RCC 7860 (cell line): ENCODE data around the gene PEAR1.

ENCODE experiments used
- DNase-seq: peaks from one replicate; pipeline ENCODE4 v3.0.0-alpha.2; 2015; ENCODE audit warnings: low spot score
- FAIRE-seq: peaks from 2 replicates; lab custom pipeline; 2012; peaks lifted over from hg19 to GRCh38; lab: Jason Lieb, UNC

The PEAR1 gene, protein sequence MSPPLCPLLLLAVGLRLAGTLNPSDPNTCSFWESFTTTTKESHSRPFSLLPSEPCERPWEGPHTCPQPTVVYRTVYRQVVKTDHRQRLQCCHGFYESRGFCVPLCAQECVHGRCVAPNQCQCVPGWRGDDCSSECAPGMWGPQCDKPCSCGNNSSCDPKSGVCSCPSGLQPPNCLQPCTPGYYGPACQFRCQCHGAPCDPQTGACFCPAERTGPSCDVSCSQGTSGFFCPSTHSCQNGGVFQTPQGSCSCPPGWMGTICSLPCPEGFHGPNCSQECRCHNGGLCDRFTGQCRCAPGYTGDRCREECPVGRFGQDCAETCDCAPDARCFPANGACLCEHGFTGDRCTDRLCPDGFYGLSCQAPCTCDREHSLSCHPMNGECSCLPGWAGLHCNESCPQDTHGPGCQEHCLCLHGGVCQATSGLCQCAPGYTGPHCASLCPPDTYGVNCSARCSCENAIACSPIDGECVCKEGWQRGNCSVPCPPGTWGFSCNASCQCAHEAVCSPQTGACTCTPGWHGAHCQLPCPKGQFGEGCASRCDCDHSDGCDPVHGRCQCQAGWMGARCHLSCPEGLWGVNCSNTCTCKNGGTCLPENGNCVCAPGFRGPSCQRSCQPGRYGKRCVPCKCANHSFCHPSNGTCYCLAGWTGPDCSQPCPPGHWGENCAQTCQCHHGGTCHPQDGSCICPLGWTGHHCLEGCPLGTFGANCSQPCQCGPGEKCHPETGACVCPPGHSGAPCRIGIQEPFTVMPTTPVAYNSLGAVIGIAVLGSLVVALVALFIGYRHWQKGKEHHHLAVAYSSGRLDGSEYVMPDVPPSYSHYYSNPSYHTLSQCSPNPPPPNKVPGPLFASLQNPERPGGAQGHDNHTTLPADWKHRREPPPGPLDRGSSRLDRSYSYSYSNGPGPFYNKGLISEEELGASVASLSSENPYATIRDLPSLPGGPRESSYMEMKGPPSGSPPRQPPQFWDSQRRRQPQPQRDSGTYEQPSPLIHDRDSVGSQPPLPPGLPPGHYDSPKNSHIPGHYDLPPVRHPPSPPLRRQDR

DNA sequence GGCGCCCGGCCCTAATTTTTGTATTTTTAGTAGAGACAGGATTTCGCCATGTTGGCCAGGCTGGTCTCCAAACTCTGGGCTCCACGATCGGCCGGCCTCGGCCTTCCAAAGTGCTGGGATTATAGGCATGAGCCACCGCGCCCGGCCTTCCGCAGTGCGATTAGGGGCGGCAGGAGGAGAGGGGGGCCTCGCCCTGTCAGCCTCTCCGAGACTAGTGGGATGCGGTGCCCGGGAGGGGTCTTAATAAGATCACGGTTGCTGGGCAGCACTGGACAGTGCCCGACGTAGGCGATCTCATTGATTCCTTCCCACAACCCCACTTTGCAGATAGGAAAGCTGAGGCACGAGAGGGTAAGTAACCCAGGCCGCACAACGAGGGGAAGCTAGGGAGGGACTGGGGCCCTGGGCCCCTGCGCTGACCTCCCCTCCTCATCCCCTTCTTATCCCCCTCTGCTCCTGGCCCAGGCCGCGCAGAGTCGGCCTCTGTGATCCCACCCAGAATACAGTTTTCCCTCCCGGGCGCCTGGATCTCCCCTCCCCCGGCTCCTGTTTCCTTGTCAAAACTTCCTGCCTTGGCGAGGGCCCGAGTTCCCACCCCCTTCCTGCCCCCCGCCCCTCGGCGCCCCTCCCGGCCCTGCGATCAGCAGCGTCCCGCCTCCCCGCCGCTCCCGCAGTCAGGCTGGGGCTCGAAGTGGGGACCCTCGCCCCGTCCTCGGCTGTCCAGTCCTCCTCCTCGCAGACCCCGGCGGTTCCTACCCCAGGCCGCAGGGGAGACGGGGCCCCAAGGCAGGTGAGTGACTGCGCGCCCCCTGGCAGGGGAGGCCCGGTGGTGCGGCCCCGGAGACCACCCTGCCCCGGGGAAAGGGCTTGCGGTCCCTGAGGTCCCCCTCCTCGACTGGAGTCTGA is at the start of gene PEAR1:
PEAR1 (plus strand) TSS at position 671 of the 906 bp plus-strand sequence. CDS start 10,209 bp downstream, outside the sequence.
- DNase-seq, result no peak
- no peak for FAIRE-seq

DNA sequence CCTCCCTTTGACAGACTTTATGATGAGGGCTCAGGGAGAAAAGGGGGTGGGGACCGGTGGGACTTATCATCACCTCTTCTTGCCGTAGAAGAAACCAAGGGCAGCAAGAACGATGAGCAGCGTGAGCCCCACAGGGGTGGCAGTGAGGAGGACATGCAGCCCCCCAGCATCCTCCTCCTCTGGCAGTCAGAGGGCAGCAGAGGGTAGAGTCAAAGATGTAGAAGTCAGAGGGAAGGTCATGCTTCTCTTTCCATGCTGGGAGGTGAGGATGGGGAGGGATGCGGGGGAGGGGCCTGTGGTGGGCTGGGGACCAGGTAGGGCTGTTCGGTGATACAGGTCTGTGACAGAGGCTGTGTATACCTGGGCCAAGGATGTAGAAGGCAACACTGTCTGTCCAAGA is 49.4 kb upstream of the PEAR1 start:
- DNase-seq (no peak), FAIRE-seq (no peak)

DNA sequence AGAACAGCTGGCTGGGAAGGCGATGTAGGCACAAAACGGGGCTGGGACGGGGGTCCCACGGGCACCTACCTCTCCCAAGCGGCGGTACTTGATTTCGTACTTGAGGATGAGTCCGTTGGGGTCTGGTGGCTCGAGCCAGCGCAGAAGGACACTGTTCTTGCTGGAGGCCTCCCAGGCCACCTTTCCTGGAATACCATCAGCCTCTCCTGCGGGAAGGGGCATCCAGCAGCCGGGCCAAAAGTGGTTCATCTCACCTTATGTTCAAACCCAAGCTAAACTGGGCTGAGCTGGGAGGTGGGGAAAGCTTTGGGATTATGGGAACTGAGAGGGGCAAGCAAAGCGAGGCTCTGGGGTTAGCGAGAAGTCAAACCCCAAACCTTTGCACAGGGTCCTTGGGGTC is 48.9 kb upstream of the PEAR1 start:
- DNase-seq (no peak), FAIRE-seq (no peak)

DNA sequence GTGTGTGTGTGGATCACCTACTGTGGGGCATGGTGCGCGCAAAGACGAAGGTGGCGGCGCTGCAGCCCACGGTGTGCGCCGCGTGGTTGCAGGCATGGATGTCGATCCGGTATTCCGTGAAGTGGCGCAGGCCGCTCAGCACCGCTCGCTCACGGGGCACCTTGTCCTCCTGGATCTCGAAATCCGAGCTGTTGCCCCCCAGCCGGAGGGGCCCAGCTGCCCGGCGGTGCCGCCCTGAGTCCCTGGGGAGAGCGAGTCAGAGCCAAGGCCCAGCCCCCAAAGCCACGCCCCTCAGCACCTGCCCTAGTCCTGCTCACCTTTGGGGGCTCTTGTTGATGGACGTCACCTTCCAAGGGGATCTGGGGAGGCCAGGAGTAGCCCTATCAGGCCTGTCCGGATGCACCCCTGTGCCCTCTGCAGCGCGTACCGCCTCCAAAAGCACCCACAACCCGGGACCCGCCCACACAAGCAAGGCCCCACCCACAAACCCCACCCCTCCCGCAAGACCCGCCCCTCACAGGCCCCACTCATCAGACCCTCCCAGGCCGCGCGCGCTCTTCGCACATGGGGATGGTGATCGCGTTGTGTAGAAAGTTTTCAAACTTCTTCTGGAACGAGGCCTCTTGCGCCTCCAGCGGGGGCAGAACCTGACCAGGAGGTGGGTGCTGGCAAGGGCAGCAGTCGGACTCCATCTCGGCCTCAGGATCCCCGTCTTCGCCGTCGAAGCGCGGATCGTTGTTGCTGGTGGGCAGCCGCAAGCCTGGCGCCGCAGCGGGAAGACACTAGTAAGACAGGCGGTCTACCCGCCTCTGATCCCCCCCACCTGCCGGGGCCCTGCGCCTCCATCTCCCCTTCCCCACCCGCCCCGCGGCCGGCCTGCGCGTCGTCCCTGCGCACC is 48.2 kb upstream of the PEAR1 start:
- DNase-seq, result no peak
- no peak for FAIRE-seq

DNA sequence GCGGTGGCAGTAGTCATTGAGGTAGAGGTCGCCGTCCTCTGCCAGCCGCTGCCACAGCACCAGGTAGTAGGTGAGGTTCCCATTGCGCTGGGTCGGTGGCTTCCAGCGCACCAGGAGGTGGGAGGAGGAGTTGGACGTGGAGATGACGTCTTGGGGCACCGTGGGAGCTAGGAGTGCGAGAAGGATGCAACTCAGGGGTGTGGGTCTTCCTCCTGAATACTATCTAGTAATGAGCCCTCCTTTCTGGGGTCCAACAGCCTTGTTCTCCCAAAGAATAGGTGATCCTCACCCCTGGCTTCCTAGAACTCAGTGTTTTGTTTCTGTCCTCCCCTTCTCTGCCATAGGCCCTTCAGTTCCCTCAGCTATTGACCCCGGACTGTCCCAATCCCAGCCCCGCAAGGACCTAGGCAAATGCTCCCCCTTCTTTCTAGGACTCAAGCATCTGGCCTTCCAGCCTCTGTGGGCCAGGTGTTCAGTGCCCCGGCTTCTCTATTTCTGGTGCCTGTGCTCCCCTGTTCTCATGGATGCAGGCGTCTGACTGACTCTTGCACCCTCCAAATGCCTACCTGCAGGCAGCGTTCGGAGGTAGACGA is 47.5 kb upstream of the PEAR1 start:
- FAIRE-seq (no peak), DNase-seq (no peak)

DNA sequence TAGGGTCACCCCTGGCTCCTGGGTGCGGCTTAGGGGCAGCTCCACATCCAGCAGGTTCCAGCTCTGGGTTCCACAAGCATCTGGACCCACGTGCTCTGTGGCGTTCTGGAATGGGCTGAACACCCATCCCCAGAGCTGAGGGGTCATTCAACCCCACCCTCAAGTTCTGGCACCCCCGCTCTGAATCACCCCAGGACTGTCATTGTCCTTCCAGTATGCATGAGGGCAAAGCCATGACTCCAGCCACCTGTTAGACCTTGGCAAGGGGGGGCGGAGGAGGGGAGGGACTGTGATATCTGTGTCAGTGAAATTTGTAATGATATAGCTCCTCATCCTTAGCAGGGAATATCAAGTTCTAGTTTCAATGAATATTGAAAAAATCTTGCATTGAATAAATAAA is 46.9 kb upstream of the PEAR1 start:
- FAIRE-seq (no peak), DNase-seq (no peak)

DNA sequence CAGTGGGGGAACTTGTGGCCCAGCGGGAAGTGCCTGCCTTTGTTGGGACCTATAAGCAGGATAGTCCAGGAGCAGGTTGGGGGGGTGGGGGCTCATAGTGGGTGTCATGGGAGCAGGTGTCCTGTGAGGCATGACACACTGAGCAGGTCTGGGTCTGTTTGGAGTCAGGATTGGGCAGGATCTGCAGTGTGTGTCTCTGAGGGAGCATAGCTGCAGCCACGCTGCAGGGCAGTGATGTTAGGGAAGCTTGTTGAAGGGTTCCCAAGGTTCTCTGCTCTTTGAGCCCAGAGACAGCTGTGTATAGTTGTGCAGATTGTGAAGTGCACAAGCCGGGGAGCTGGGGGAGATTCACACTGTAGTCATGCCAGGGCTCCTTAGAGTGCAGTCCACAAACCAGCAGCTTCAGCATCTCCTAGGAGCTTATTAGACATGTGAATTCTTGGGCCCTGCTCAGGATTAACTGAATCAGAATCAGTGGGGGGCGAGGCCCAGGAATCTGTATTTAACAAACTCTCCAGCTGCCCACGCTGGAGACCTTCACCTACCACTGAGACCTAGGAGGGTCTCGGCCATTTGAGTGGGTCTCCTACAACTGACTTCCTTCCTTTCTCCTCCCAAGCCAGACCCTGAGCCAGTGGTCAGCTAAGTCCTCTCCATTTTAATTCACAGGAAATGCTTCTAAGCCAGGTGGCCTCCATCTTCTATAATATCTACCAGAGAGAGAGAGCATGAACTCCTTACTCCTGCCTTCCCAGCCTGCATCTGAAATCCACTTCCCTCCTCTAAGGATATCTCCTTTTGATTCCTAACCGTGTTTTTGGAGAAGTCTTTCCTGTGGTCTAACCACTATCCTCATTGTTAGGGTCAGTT is 45.7 kb upstream of the PEAR1 start:
- DNase-seq, result no peak
- FAIRE-seq, result no peak

DNA sequence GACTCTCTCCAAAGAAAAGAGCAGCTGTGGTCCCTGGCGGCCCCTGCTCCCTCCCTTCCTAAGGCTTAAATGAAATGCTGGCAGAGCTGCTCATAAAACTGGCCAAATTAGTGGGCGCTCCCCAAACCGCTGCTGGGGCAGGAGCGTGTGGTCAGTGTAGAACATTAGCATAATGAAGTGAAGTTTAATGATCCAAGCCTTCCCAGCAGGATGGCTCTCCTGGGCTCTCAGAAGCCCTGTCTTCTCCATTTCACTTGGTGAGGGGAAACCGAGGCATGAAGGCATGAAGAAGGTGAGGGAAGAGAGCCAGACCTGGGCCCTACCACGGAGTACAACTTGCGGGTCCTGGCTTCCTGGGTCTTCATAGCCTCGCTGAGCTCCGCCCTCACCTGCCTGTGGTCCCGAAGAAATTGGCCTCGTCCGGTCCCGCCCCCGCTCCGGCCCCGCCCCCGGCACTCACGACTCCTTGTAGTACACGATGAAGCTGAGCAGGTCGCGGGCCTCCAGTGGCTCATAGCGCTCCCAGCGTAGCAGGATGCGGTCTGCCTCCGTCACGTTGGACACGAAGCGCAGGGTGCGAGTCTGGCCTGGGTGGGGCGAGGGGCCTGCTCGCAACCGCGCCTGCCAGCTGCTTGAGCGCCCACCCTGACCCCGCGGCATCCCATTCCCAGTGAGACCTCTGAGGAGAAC is 44.9 kb upstream of the PEAR1 start:
- no peak for DNase-seq
- no peak for FAIRE-seq

DNA sequence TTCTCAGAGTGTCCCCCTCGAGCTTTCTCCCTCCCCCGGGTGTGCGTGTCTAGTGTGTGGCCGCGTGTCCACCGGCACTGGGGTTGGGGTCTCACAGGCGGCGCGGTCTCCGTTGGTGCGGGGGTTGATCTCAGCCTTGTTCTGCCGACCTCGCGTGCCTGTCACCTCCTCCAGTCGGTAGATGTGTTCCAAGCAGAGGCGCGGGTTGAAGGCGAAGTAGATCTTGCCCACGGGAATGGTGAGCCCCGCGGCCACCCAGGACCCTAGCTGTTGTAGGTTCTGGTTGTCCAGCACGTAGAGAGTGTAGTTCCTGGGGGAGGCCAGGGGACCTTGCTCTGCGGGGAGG is 44.4 kb upstream of the PEAR1 start:
- FAIRE-seq (no peak), DNase-seq (no peak)

DNA sequence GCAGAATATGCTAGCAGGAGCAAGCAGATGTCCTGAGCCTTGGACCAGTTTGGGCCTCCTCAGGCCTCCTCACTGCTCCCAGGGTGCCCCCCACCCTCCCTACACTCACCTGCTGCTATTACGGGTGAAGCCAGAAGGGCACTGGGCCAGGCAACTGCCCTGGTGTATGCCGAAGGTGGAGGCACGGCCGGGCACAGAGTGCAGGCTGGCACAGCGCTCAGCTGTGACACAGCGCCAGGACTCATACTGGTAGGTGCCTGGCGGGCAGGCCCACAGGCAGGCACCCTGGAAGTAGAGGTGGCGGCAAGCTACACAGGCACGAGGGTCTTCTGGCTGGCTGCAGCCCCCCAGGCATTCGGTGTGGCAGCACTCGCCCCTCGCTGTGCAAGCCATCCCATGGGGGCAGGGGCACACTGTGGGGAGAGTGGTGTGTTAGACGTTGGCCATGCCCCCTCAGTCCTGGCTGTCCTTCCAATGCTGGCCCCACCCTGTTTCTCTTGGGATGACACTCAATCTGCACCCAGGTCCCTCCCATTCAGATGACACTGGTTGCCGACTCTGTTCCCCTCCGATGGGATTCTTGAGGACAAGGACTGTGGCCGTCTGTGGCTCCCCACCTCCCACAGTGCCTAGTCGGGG is 41.6 kb upstream of the PEAR1 start:
- no peak for FAIRE-seq
- DNase-seq, result no peak

DNA sequence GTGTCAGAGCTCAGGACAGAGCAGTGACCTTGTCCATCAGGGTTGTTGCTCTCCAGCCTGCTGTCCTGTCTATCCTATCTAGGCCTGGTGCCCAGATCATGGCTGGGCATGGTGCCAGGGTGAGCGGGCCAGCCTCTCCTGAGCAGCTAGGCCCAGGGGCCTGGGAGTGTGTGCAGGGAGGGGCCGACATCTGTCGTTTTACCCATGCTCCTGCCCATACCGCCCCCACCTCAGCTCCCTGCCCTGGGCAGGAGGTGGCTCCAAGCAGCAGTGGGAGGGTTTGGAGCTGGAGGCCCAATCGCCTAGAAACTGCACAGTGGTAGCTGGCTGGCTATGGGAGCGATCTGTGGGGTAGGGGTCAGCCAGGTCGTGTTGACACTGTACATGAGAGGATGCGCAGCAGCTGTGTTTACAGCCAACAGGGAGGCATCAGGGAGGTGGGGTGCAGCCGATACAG is 41.1 kb upstream of the PEAR1 start:
- DNase-seq, result no peak
- FAIRE-seq, result no peak

DNA sequence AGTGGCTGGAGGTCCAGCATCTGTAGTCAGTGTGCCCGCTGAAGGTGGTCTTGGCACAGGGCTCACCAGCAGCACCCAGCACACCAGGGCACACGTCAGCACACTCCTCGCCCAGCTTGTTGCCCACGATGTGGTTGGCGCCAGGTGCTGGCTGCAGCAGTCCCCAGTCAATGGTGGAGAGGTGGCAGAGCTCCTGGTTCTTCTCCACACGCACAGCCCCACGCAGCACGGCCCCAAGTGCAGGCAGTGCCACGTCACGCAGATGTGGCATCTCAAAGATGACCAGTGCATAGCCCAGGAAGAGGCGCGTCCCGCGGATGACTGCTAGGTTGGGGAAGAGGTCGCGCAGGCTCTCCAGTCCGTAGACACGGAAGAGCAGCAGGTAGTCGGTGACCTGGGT is 39.8 kb upstream of the PEAR1 start:
- FAIRE-seq (no peak), DNase-seq (no peak)

DNA sequence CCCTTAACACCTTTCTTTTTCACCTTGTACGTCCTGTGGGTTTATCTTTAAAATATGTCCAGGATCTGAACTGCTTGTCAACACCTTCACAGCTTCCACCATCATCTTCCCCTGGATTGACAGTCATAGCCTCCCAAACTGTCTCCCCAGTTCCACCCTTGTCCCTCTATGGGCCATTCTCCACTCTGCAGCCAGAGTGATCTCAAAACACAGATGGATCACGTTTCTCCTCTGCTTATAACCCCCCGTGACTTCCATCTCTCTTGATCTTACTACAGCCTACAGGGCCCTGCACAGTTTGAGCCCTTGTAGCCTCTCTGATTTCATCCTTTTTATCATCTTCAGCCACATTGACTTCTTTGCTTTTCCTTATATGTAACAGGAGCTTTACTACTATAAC is 38.9 kb upstream of the PEAR1 start:
- FAIRE-seq (no peak), DNase-seq (no peak)

DNA sequence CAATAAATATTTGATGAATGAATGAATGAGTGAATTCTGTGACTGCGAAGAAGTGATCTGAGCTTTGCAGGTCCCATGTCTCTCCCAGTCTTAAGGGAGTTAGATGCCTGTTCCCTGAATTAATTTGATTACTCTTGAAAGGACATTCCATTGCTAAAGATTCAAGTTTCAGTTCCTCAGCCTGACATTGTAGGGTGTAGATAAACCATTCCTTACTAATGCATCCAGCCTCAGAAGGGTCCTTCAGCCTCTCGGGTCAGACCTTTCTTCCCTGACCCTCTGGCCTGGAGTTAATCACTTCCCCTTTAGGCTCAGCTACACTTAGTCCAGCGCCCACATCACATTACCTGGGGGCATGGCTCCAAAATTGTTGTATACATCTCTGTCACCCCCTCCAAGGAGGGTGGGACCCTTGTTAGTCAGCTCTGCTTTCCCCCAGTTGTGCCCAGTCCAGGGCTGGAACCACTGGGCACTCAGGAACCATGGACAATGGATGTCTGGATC is 37.2 kb upstream of the PEAR1 start:
- no peak for FAIRE-seq
- DNase-seq, result no peak

DNA sequence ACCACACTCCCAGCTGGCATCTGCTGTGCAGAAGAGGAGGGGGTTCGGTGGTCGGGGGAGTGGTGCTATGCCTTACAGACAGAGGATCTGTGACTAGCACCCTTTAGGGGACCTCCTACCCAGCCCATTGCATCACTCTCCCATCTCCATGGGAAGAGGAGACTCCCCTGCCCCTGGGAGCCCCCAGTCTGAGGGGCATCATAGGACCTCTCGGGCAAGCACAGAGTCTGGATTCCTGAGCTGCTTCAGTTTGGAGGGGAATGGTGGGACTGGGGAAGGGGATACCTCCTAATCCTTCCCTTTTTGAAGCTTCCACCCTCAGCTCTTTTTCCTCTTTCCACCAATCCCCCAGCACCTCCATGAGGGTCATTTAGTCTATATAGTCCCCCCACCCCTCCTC is 36.0 kb upstream of the PEAR1 start:
- DNase-seq, result no peak
- FAIRE-seq, result no peak

DNA sequence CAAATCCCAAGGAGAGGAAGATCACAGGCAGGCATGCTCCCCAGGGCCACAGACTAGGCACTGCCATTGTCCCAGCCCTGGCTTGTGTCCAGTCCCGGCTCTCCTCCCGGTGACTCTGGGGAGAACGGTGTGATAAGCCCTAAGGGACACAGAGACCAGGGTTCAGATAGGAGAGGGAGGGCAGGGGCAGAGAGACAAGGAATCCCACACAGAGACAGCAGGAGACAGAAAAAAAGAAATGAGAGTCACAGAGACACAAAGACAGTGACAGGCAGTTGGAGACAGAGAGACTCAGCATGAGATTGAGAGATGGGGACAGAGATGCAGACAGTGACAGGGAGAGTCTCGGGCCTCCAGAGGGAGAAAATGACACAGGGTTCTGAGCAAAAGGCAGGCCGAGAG is 35.0 kb upstream of the PEAR1 start:
- FAIRE-seq (no peak), DNase-seq (no peak)

DNA sequence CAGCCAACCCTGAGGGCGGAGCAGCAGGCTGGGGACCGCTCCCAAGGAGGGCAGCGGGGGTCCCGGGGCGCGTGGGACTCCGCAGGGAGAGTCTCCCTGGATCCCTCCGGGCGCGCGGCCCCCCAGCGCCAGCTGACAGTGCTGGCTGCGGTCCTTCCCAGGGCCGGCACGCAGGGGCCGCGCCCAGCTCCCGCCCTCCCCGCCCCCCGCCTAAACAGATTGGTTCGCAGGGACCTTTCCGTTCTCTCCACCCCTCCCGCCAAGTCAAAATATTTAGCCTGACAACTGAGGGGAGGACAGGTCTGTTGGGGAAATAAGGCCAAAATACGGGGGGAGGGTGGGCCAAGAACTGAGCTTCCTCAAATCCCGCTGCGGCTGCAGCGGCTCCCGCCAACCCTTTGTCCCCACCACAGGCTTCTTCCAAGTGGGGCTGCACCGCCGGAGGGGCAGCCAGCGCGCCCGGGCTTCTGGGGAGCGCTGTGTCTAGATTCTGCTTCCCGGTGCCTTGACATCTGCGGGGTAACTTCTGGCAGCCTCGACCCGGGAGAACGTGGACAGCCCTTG is 34.5 kb upstream of the PEAR1 start, which contains the start of gene INSRR:
INSRR (minus strand) TSS at position 159 of the 564 bp plus-strand sequence. CDS start 496 bp downstream, outside the sequence.
- DNase-seq, result no peak

More for the DNA sequence above, 34.5 kb upstream of the PEAR1 start, which contains the start of gene INSRR:
- no peak for FAIRE-seq
